Measurements from ENCODE around the gene ZNF316.
"Not testable (repeated sequence)": the region's sequence is repeated elsewhere in the genome, so short reads cannot be mapped to it uniquely, and the experiment has no call there.

ZNF316 gene

GRCh38 chr7:6646465-6646864 lies 9.3 kb downstream of the ZNF316 start:
- no peak for DNase-seq (ENCODE audit: low read depth in 1 of 2, low spot score in 1 of 2)

GRCh38 chr7:6647080-6647479 lies 10.0 kb downstream of the ZNF316 start:
- no peak for DNase-seq (ENCODE audit: low read depth in 1 of 2, low spot score in 1 of 2)

GRCh38 chr7:6647541-6647940 lies 10.4 kb downstream of the ZNF316 start:
- no peak for DNase-seq (ENCODE audit: low read depth in 1 of 2, low spot score in 1 of 2)

- no peak for DNase-seq (ENCODE audit: low read depth in 1 of 2, low spot score in 1 of 2)
These were observed 11.1 kb downstream of the ZNF316 start for GRCh38 chr7:6648066-6648814.

- no peak for DNase-seq (ENCODE audit: low read depth in 1 of 2, low spot score in 1 of 2)
These were observed 11.6 kb downstream of the ZNF316 start for GRCh38 chr7:6648815-6649104.

- no peak for DNase-seq (ENCODE audit: low read depth in 1 of 2, low spot score in 1 of 2)
These were observed 12.3 kb downstream of the ZNF316 start for GRCh38 chr7:6649241-6649961.

- no peak for DNase-seq (ENCODE audit: low read depth in 1 of 2, low spot score in 1 of 2)
These were observed 13.0 kb downstream of the ZNF316 start for GRCh38 chr7:6650086-6650485.

- no peak for DNase-seq (ENCODE audit: low read depth in 1 of 2, low spot score in 1 of 2)
These were observed 13.4 kb downstream of the ZNF316 start for GRCh38 chr7:6650521-6651011.

GRCh38 chr7:6651851-6652445 lies 14.8 kb downstream of the ZNF316 start:
- DNase-seq (ENCODE audit: low read depth in 1 of 2, low spot score in 1 of 2): no peak

GRCh38 chr7:6652446-6653011 lies 15.4 kb downstream of the ZNF316 start:
- no peak for DNase-seq (ENCODE audit: low read depth in 1 of 2, low spot score in 1 of 2)

GRCh38 chr7:6653071-6654003 lies 16.2 kb downstream of the ZNF316 start:
- no peak for DNase-seq (ENCODE audit: low read depth in 1 of 2, low spot score in 1 of 2)

GRCh38 chr7:6654113-6654841 lies 17.2 kb downstream of the ZNF316 start:
- DNase-seq (ENCODE audit: low read depth in 1 of 2, low spot score in 1 of 2): no peak

GRCh38 chr7:6654842-6655610 lies 17.9 kb downstream of the ZNF316 start:
- no peak for DNase-seq (ENCODE audit: low read depth in 1 of 2, low spot score in 1 of 2)

- no peak for DNase-seq (ENCODE audit: low read depth in 1 of 2, low spot score in 1 of 2)
These were observed 18.7 kb downstream of the ZNF316 start for GRCh38 chr7:6655636-6656385.

- no peak for DNase-seq (ENCODE audit: low read depth in 1 of 2, low spot score in 1 of 2)
These were observed 19.3 kb downstream of the ZNF316 start for GRCh38 chr7:6656413-6656812.

GRCh38 chr7:6658618-6659345 lies 21.7 kb downstream of the ZNF316 start:
- no peak for DNase-seq (ENCODE audit: low read depth in 1 of 2, low spot score in 1 of 2)

GRCh38 chr7:6670851-6671250 lies 33.7 kb downstream of the ZNF316 start:
- DNase-seq (ENCODE audit: low read depth in 1 of 2, low spot score in 1 of 2): not testable (repeated sequence)

- DNase-seq (ENCODE audit: low read depth in 1 of 2, low spot score in 1 of 2): no peak
These were observed 38.8 kb downstream of the ZNF316 start for GRCh38 chr7:6675807-6676405.
